HCT116 (cell line): Measurements from ENCODE around the gene ZCWPW1. TPM values are rescaled to one million over a fixed set of nuclear protein-coding genes. Genes with fewer than 3 reads are reported as not detected.

Experiments
- ATAC-seq: fragments of 200-7000 bp; cut with Tn5 transposase; 2 replicates; pipeline ENCODE4 v1.9.1; 2020; ENCODE audit warnings: mild to moderate bottlenecking, moderate library complexity
- BruUV-seq: library from RNA; stranded (reverse); fragments of 400-500 nt; replicated peaks from 2 replicates; lab custom pipeline; 2021; lab: Mats Ljungman, UMichigan
- CTCF ChIA-PET: fragments of 300-600 bp; sonication (Branson Sonifier 250); formaldehyde crosslinking; loops from one replicate; lab custom pipeline; 2021; ENCODE audit warnings: antibody characterized with exemption; lab: Charles Lee
- POLR2A ChIA-PET: fragments of 300-600, 350-600 bp; sonication (Branson Sonifier 250); formaldehyde crosslinking; loops from one replicate; lab custom pipeline; 2021; ENCODE audit warnings: antibody characterized with exemption; lab: Charles Lee
- RAD21 ChIA-PET, 2 experiments: fragments of 300-600 bp; sonication (Branson Sonifier 250); formaldehyde crosslinking; loops; one replicate each; lab custom pipeline; 2023; ENCODE audit warnings: low total read pairs in 2 of 2; ENCODE audit not compliant: uncharacterized antibody in 2 of 2, unreplicated experiment in 2 of 2, low non-redundant PET in 1 of 2; lab: Charles Lee
- DNase-seq: peaks from one replicate; pipeline ENCODE4 v3.0.0-alpha.2; 2010; ENCODE audit warnings: low read depth, low spot score
- H2AFZ ChIP-seq: fragments of 200-600 bp; shearing (Covaris generic), sonication (generic); 2 replicates; pipeline ENCODE4 v1.6.1; 2017; ENCODE audit warnings: low read depth, mixed run types, mixed read lengths, antibody characterized with exemption, low read length; ENCODE audit not compliant: poor library complexity, severe bottlenecking
- H3K27ac ChIP-seq: 2 replicates; pipeline ENCODE4 v1.5.1; 2012; ENCODE audit warnings: low read depth, low read length
- H3K27me3 ChIP-seq: fragments of 200-600 bp; sonication (generic); 2 replicates; pipeline ENCODE4 v1.6.1; 2016; ENCODE audit warnings: mixed run types, low read length, mixed read lengths; ENCODE audit not compliant: insufficient read depth
- H3K36me3 ChIP-seq, 2 experiments: fragments of 200-500 bp in 1 of 2; fragments of 200-600 bp in 1 of 2; sonication (Bioruptor generic) in 1 of 2; sonication (generic) in 1 of 2; 2 replicates each; pipeline versions ENCODE4 v1.5.1 to v1.6.1; 2014 to 2016; ENCODE audit warnings: low read length in 2 of 2, inconsistent platforms in 1 of 2, mixed read lengths in 1 of 2, mixed run types in 1 of 2; ENCODE audit not compliant: insufficient read depth in 2 of 2, control insufficient read depth in 1 of 2
- H3K4me1 ChIP-seq, 2 experiments: fragments of 200-600 bp in 1 of 2; sonication (generic) in 1 of 2; 2 replicates each; pipeline versions ENCODE4 v1.5.1 to v1.6.1; 2012 to 2017; ENCODE audit warnings: low read length in 2 of 2, inconsistent platforms in 1 of 2, mild to moderate bottlenecking in 1 of 2, mixed read lengths in 1 of 2, mixed run types in 1 of 2, moderate library complexity in 1 of 2; ENCODE audit not compliant: insufficient read depth in 2 of 2, control insufficient read depth in 1 of 2
- H3K4me2 ChIP-seq: fragments of 200-600 bp; sonication (generic); 2 replicates; pipeline ENCODE4 v1.6.1; 2017; ENCODE audit warnings: mixed run types, low read length, mixed read lengths
- H3K4me3 ChIP-seq, 2 experiments: fragments of 200-600 bp in 1 of 2; sonication (generic) in 1 of 2; replicated peaks in 1 of 2; 2 replicates each; pipeline ENCODE4 v1.5.1; 2011 to 2016; ENCODE audit warnings: low read length in 2 of 2, control low read depth in 1 of 2, low read depth in 1 of 2, mild to moderate bottlenecking in 1 of 2, mixed read lengths in 1 of 2, mixed run types in 1 of 2
- H3K79me2 ChIP-seq: fragments of 200-600 bp; sonication (generic); 2 replicates; pipeline ENCODE4 v1.6.1; 2017; ENCODE audit warnings: mild to moderate bottlenecking, mixed run types, low read length, moderate library complexity, mixed read lengths; ENCODE audit not compliant: insufficient read depth
- H3K9ac ChIP-seq: fragments of 200-600 bp; sonication (generic); 2 replicates; pipeline ENCODE4 v1.6.1; 2016; ENCODE audit warnings: low read length, mixed read lengths
- H3K9me2 ChIP-seq: fragments of 200-600 bp; sonication (generic), shearing (Covaris generic); 2 replicates; pipeline ENCODE4 v1.6.1; 2017; ENCODE audit warnings: mixed run types, mild to moderate bottlenecking, moderate library complexity; ENCODE audit not compliant: insufficient read depth
- H3K9me3 ChIP-seq, 2 experiments: fragments of 200-500 bp in 1 of 2; fragments of 200-600 bp in 1 of 2; sonication (Bioruptor generic) in 1 of 2; sonication (generic) in 1 of 2; 2 replicates each; pipeline ENCODE4 v1.6.1; 2014 to 2017; ENCODE audit warnings: low read length in 2 of 2, mixed read lengths in 2 of 2, inconsistent platforms in 1 of 2, low read depth in 1 of 2, mild to moderate bottlenecking in 1 of 2, mixed run types in 1 of 2, moderate library complexity in 1 of 2; ENCODE audit not compliant: control insufficient read depth in 1 of 2, insufficient read depth in 1 of 2
- H4K20me1 ChIP-seq: fragments of 200-600 bp; sonication (generic), shearing (Covaris generic); 2 replicates; pipeline ENCODE4 v1.6.1; 2017; ENCODE audit warnings: mixed run types, mild to moderate bottlenecking, moderate library complexity; ENCODE audit not compliant: insufficient read depth
- ELF1 ChIP-seq: IDR thresholded peaks from 2 replicates; pipeline ENCODE4 v1.6.1; 2012; ENCODE audit warnings: low read depth, borderline replicate concordance
- ZNF274 ChIP-seq: fragments of 200-500 bp; sonication (Bioruptor generic); IDR thresholded peaks from 2 replicates; pipeline ENCODE4 v1.6.1; 2014; ENCODE audit warnings: mild to moderate bottlenecking, low read depth, low read length, inconsistent platforms
- intact Hi-C: fragments of 100-400 bp; cut with micrococcal nuclease; formaldehyde crosslinking; loops from 2 replicates; pipeline ENCODE4 v1.10.0; 2022
- total RNA-seq: library from RNA; stranded (reverse); gene quantifications from one replicate; pipeline ENCODE4 v1.2.1, GENCODE V29; 2021; ENCODE audit not compliant: unreplicated experiment
- TF ChIP-seq, protein P1 (sequence below): IDR thresholded peaks from 2 replicates; pipeline ENCODE4 v1.6.1; 2011; ENCODE audit warnings: mild to moderate bottlenecking, low read length, moderate library complexity; ENCODE audit not compliant: insufficient replicate concordance; ENCODE audit errors: extremely low read depth
- TF ChIP-seq, protein P2 (sequence below): IDR thresholded peaks from 2 replicates; pipeline ENCODE4 v1.6.1; 2012; ENCODE audit warnings: low read depth

Gene ZCWPW1
- total RNA-seq, 1 experiment from 2014 or later, result 1.5 TPM

DNA sequence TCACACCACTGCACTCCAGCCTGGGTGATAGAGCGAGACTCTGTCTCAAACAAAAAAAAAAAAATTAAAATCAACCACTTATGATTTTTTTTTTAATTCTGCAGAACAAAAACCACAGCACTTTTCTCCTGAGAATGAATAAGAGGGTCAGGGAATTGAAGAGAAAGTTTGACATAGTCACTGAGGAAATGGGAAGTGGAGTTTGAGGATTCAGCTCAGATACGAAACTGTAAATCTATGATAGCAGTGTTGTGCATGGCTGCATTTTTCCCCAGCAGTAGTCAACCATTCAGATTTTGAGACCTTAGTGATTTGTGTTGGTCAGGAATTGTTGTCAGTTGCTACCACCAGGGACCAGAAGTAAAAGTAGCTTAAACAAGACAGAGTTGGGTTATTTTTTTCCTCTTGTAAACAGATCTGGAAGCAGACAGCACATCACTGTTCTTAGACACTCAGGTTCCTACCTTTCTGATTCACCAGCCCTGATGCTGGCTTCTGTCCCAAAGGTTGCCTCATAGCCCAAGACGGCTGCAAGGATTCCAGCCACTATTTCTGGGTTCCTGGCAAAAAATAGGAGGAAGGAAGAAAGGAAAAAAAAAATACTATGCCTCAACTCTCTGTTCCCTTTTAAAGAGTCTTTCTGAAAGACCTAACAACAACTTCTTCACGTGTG, 35.1 kb downstream of the ZCWPW1 start:
- POLR2A ChIA-PET, result no interaction called here
- CTCF ChIA-PET, result interaction anchor here (1.3 kb wide), 1 partner anchor 14 kb away, joined by 5 read pairs; no protein-coding TSS in a partner anchor

More for the DNA sequence above, 35.1 kb downstream of the ZCWPW1 start:
- ATAC-seq (no peak), DNase-seq (no peak)
- Histone ChIP-seq H4K20me1 (no peaks in the 10 kb centered on the region), H2AFZ (no peak overlapping the region), H3K36me3 (no peaks in the 10 kb centered on the region), H3K9ac (no peak overlapping the region), H3K9me3 (no peaks in the 10 kb centered on the region), H3K4me2 (no peak overlapping the region), H3K4me3 (no peak overlapping the region), H3K9me2 (no peaks in the 10 kb centered on the region), H3K27me3 (no peaks in the 10 kb centered on the region), H3K27ac (no peak overlapping the region), H3K79me2 (no peaks in the 10 kb centered on the region)
- intact Hi-C loops, result no loop called here
- no TSS peak for BruUV-seq
- RAD21 ChIA-PET, result no interaction called here
- TF ChIP-seq, protein P1, sequence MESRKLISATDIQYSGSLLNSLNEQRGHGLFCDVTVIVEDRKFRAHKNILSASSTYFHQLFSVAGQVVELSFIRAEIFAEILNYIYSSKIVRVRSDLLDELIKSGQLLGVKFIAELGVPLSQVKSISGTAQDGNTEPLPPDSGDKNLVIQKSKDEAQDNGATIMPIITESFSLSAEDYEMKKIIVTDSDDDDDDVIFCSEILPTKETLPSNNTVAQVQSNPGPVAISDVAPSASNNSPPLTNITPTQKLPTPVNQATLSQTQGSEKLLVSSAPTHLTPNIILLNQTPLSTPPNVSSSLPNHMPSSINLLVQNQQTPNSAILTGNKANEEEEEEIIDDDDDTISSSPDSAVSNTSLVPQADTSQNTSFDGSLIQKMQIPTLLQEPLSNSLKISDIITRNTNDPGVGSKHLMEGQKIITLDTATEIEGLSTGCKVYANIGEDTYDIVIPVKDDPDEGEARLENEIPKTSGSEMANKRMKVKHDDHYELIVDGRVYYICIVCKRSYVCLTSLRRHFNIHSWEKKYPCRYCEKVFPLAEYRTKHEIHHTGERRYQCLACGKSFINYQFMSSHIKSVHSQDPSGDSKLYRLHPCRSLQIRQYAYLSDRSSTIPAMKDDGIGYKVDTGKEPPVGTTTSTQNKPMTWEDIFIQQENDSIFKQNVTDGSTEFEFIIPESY, result no peak
- TF ChIP-seq, protein P2, sequence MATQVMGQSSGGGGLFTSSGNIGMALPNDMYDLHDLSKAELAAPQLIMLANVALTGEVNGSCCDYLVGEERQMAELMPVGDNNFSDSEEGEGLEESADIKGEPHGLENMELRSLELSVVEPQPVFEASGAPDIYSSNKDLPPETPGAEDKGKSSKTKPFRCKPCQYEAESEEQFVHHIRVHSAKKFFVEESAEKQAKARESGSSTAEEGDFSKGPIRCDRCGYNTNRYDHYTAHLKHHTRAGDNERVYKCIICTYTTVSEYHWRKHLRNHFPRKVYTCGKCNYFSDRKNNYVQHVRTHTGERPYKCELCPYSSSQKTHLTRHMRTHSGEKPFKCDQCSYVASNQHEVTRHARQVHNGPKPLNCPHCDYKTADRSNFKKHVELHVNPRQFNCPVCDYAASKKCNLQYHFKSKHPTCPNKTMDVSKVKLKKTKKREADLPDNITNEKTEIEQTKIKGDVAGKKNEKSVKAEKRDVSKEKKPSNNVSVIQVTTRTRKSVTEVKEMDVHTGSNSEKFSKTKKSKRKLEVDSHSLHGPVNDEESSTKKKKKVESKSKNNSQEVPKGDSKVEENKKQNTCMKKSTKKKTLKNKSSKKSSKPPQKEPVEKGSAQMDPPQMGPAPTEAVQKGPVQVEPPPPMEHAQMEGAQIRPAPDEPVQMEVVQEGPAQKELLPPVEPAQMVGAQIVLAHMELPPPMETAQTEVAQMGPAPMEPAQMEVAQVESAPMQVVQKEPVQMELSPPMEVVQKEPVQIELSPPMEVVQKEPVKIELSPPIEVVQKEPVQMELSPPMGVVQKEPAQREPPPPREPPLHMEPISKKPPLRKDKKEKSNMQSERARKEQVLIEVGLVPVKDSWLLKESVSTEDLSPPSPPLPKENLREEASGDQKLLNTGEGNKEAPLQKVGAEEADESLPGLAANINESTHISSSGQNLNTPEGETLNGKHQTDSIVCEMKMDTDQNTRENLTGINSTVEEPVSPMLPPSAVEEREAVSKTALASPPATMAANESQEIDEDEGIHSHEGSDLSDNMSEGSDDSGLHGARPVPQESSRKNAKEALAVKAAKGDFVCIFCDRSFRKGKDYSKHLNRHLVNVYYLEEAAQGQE, result no peak
- TF ChIP-seq ZNF274, result no peak
- TF ChIP-seq ELF1, result no peak
- TF ChIP-seq, all 23 proteins: peak for 0
- H3K4me1 ChIP-seq, result no peaks in the 10 kb centered on the region
